DND-41 (cell line): ENCODE measurements around the gene CEMIP.

ENCODE experiments used
- EZH2 ChIP-seq: IDR thresholded peaks from 3 replicates; pipeline ENCODE4 v1.6.1; 2012; ENCODE audit warnings: borderline replicate concordance, low read depth, mild to moderate bottlenecking, moderate library complexity, low read length, inconsistent platforms; ENCODE audit not compliant: severe bottlenecking
- TF ChIP-seq, protein P1 (sequence below): IDR thresholded peaks from 2 replicates; pipeline ENCODE4 v1.5.1; 2012; ENCODE audit warnings: borderline replicate concordance, low read length, moderate library complexity, mild to moderate bottlenecking; ENCODE audit not compliant: poor library complexity, severe bottlenecking; ENCODE audit errors: extremely low read depth

DNA sequence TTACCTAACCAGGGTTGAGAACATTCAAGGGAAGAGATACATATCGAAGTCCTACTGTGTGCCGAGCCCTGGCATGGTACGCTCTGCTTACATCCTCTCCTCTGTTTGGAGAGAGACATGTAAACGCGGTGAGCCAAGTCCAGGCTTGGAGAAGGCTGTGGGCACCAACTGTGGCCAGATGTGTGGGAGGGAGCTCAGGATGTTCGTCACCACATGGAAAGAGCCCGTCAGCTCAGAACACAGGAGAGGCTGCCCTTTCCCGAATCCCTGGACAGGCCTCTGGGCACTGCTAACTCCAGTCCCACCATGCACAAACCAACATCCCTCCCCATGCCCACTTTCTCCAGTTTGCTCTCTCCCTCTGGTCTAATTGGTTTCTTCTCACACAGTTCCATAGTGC lies 167.4 kb downstream of the CEMIP start:
- TF ChIP-seq EZH2: no peak
- TF ChIP-seq, protein P1, sequence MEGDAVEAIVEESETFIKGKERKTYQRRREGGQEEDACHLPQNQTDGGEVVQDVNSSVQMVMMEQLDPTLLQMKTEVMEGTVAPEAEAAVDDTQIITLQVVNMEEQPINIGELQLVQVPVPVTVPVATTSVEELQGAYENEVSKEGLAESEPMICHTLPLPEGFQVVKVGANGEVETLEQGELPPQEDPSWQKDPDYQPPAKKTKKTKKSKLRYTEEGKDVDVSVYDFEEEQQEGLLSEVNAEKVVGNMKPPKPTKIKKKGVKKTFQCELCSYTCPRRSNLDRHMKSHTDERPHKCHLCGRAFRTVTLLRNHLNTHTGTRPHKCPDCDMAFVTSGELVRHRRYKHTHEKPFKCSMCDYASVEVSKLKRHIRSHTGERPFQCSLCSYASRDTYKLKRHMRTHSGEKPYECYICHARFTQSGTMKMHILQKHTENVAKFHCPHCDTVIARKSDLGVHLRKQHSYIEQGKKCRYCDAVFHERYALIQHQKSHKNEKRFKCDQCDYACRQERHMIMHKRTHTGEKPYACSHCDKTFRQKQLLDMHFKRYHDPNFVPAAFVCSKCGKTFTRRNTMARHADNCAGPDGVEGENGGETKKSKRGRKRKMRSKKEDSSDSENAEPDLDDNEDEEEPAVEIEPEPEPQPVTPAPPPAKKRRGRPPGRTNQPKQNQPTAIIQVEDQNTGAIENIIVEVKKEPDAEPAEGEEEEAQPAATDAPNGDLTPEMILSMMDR: no peak
